Measurements from ENCODE around the gene NPPC. TPM values are rescaled to one million over a fixed set of nuclear protein-coding genes. Genes with fewer than 3 reads are reported as not detected.

The NPPC gene
- polyA plus RNA-seq, 2 of the 4 experiments (the other 2 are of a cell fraction): not detected

- TF ChIP-seq USF2 (IDR thresholded peaks at IDR 0.05) (peak; percentile 31; the same call in 1 of the 2 replicates), HOXA7 (CRISPR knock-in tag; IDR thresholded peaks at IDR 0.05) (no peak)
- no peak overlapping the region for H3K4me3 ChIP-seq
- DNase-seq (ENCODE audit: low read depth in 1 of 2, low spot score in 1 of 2) (no peak), FAIRE-seq (no peak), ATAC-seq (no peak)
- POLR2A ChIA-PET: no interaction called here
- no peak overlapping the region for H3K4me2 ChIP-seq
- H3K27ac ChIP-seq: no peak overlapping the region
- no peaks in the 10 kb centered on the region for H3K9me3 ChIP-seq
- WGBS (ENCODE audit: missing lambda C conversion rate): 84% methylated on average over 4 of the region's 4 CpGs
- no peaks in the 10 kb centered on the region for H3K4me1 ChIP-seq
- CTCF ChIA-PET: interaction anchor here (1.6 kb wide), 1 partner anchor 14 kb away, joined by 7 read pairs; the partner anchor contains the start of gene NPPC
Measured at GRCh38 chr2:231939022-231939421, 12.8 kb upstream of the NPPC start.

GRCh38 chr2:231937057-231937456 lies 10.9 kb upstream of the NPPC start:
- H3K9me3 ChIP-seq: no peaks in the 10 kb centered on the region
- FAIRE-seq (no peak), ATAC-seq (no peak), DNase-seq (ENCODE audit: low read depth in 1 of 2, low spot score in 1 of 2) (no peak)
- CTCF ChIA-PET: interaction anchor here (0.6 to 1.1 kb wide), 3 partner anchors 12 to 494 kb away, joined by 3 to 5 read pairs (median 3); no protein-coding TSS in a partner anchor
- H3K4me1 ChIP-seq: no peaks in the 10 kb centered on the region
- no peak overlapping the region for H3K4me3 ChIP-seq
- 72% methylated on average over 7 of the region's 7 CpGs for WGBS (ENCODE audit: missing lambda C conversion rate)
- TF ChIP-seq GATA3 (IDR thresholded peaks at IDR 0.05; ENCODE audit: borderline replicate concordance): no peak
- no peak for TF ChIP-seq MAFK (IDR thresholded peaks at IDR 0.05; ENCODE audit: partially characterized antibody)
- no peak for TF ChIP-seq KDM5A (IDR thresholded peaks at IDR 0.05)
- no peak for TF ChIP-seq POLR2AphosphoS2 (conservative IDR thresholded peaks at IDR 0.05; ENCODE audit: low read length)
- no peak for TF ChIP-seq SREBF2 (IDR thresholded peaks at IDR 0.05)
- TF ChIP-seq HOXA7 (CRISPR knock-in tag; IDR thresholded peaks at IDR 0.05): no peak
- TF ChIP-seq E2F6 (IDR thresholded peaks at IDR 0.05; ENCODE audit: borderline replicate concordance, low read depth): no peak
- TF ChIP-seq HMGXB4 (CRISPR knock-in tag; IDR thresholded peaks at IDR 0.05; ENCODE audit: borderline replicate concordance): no peak
- no peak for TF ChIP-seq BCL3 (IDR thresholded peaks at IDR 0.05)
- TF ChIP-seq JUNB (IDR thresholded peaks at IDR 0.05): no peak
- TF ChIP-seq FOXS1 (CRISPR knock-in tag; IDR thresholded peaks at IDR 0.05): no peak
- TF ChIP-seq EP300 (IDR thresholded peaks at IDR 0.05): no peak
- no peak for TF ChIP-seq JUN (IDR thresholded peaks at IDR 0.05)
- TF ChIP-seq NPAS2 (CRISPR knock-in tag; IDR thresholded peaks at IDR 0.05; ENCODE audit: borderline replicate concordance): no peak
- no peak for TF ChIP-seq NR3C1 (IDR thresholded peaks at IDR 0.05)
- no peak for TF ChIP-seq FOSL2 (IDR thresholded peaks at IDR 0.05)
- TF ChIP-seq FOSL2 (CRISPR knock-in tag; IDR thresholded peaks at IDR 0.05): no peak
- no peak for TF ChIP-seq CBX2 (IDR thresholded peaks at IDR 0.05; ENCODE audit: borderline replicate concordance, low read depth)
- no peak overlapping the region for H3K4me2 ChIP-seq
- POLR2A ChIA-PET: no interaction called here
- no peak overlapping the region for H3K27ac ChIP-seq

GRCh38 chr2:231936491-231936890 lies 10.3 kb upstream of the NPPC start:
- WGBS (ENCODE audit: missing lambda C conversion rate): 83% methylated on average over 4 of the region's 4 CpGs
- ATAC-seq (no peak), DNase-seq (ENCODE audit: low read depth in 1 of 2, low spot score in 1 of 2) (no peak), FAIRE-seq (no peak)
- H3K27ac ChIP-seq: no peak overlapping the region
- no peak overlapping the region for H3K4me2 ChIP-seq
- H3K9me3 ChIP-seq: no peaks in the 10 kb centered on the region
- no peak for TF ChIP-seq ESRRA (IDR thresholded peaks at IDR 0.05; ENCODE audit: borderline replicate concordance, low read length)
- no peak for TF ChIP-seq FOSB (CRISPR knock-in tag; IDR thresholded peaks at IDR 0.05)
- no peak for TF ChIP-seq SREBF2 (IDR thresholded peaks at IDR 0.05)
- no peak for TF ChIP-seq TFCP2L1 (CRISPR knock-in tag; IDR thresholded peaks at IDR 0.05)
- TF ChIP-seq RCOR1 (IDR thresholded peaks at IDR 0.05; ENCODE audit: low read depth, low read length): no peak
- no peak for TF ChIP-seq NPAS2 (CRISPR knock-in tag; IDR thresholded peaks at IDR 0.05; ENCODE audit: borderline replicate concordance)
- no peak for TF ChIP-seq ATOH8 (CRISPR knock-in tag; IDR thresholded peaks at IDR 0.05; ENCODE audit: low read depth)
- TF ChIP-seq MAX (IDR thresholded peaks at IDR 0.05): no peak
- no peak for TF ChIP-seq HOXA7 (CRISPR knock-in tag; IDR thresholded peaks at IDR 0.05)
- no peak for TF ChIP-seq SMC3 (IDR thresholded peaks at IDR 0.05)
- no peak for TF ChIP-seq EHF (CRISPR knock-in tag; IDR thresholded peaks at IDR 0.05)
- TF ChIP-seq POLR2A (IDR thresholded peaks at IDR 0.05; ENCODE audit: low read length): no peak
- no peak for TF ChIP-seq KDM1A (IDR thresholded peaks at IDR 0.05; ENCODE audit: low read depth)
- no peak for TF ChIP-seq ZNF302 (CRISPR knock-in tag; IDR thresholded peaks at IDR 0.05)
- TF ChIP-seq RNF2 (IDR thresholded peaks at IDR 0.05; ENCODE audit: borderline replicate concordance, low read depth): no peak
- TF ChIP-seq MAZ (IDR thresholded peaks at IDR 0.05; ENCODE audit: borderline replicate concordance, low read depth, low read length): no peak
- no peak for TF ChIP-seq RAD21 (conservative IDR thresholded peaks at IDR 0.05 in 1 of 2, IDR thresholded peaks at IDR 0.05 in 1 of 2)
- no peak overlapping the region for H3K4me3 ChIP-seq
- ChIA-PET POLR2A (no interaction called here), CTCF (interaction anchor here (0.6 kb wide), 1 partner anchor 494 kb away, joined by 3 read pairs; no protein-coding TSS in a partner anchor)
- H3K4me1 ChIP-seq: no peaks in the 10 kb centered on the region

All from A549 (cell line).